Sciatic nerve (tissue), 2 donors: ENCODE results near the gene STX10. TPM values are rescaled to one million over a fixed set of nuclear protein-coding genes. Genes with fewer than 3 reads are reported as not detected.

Experiments
- ATAC-seq: fragments of 200-7000 bp; cut with Tn5 transposase; one replicate; pipeline ENCODE4 v1.9.1; 2020; ENCODE audit warnings: mild to moderate bottlenecking, moderate library complexity
- DNase-seq: peaks from one replicate; pipeline ENCODE4 v3.0.0-alpha.2; 2020; ENCODE audit warnings: low spot score
- intact Hi-C: fragments of 100-400 bp; cut with DNase I; formaldehyde crosslinking; loops from one replicate; pipeline ENCODE4 v1.14.2; 2022
- total RNA-seq: library from RNA; stranded (reverse); fragmentation: NEBNext Ultra II Directional; extraction: Animal tissue kit (Norgen Biotek cat#: 25700); gene quantifications from one replicate; pipeline ENCODE4 v1.2.1, GENCODE V29; 2021
- donor health status: DM: no; HTN: no; CAD: no.
- donor health status: DM: no; HTN: no; CAD: no.

Gene STX10
- total RNA-seq, 1 donor from 2014 or later = 48.3 TPM

DNA sequence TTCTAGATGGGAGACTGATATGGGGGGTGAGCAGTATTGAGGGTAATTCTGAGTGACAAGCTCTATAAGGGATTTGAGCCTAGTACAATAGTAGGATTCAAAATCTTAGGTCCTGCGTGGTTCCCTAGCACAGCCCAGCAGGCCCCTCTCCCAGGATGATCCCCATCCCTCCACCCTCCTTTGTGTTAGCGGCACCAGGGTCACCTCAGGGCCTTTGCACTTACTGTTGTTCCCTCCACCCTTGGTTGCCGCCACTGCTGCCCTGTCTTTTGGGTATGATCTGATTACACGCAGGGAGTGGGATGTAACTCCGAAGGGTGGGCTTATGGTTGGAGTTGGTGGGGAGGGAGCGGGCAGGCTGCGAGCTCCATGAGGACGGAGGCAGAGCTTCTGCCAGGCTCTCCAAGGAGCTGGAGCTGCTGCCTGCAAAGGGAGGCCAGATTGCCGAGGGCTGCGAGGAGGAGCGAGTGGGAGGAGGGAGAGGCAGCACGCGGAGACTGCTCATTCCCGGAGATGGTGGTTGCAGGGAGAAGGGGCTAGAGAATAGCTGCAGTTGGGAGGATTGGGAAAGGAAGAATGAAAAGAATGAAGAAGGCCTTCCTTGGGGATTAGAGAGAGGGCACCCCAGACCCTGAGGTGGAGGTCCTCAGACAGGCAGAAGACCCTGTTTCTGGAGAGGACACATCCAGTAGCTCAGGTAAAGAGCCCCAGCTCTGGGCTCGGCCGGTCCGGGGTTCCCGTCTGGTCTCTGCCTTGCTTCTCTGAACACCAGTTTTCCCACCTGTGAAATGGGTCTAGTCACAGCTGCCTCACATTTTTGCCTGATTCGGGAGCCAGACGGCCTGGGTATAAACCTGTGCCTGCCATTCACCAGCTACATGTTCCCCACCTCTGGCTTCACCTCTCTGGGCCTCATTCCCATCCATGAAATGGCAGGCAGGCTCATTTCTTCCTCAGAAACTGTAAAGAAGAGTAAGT, 26.9 kb downstream of the STX10 start:
- no peak for DNase-seq
- no peak for ATAC-seq
- intact Hi-C loops = no loop called here

DNA sequence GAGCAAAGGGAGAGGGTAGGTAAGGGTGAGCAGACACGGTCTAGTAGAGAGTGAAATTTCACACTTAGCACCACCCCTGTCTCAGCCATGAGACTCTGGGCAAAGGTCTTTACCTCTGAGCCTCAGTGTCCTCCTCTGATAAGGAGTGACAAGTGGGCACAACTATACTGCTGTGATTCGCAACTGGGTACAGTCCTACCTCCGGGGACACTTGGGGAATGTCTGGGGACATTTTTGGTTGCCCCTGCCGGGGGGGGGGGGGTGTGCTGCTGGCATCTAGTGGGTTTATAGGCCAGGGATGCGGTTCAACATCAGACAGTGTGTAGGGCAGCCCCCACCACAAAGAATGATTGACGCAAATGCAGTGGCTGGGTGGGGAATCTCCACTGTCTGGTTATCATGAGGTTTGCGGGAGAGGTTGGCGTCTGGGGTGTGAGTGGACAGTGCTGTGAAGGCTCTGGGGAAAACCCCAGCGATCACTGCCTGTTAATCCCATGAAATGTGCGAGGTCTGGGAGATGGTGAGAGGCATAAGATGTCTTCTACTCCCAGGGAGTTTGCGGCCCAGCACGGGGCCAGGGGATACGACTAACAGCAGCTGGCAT, 27.8 kb downstream of the STX10 start:
- DNase-seq (no peak), ATAC-seq (no peak)
- intact Hi-C loops = no loop called here

DNA sequence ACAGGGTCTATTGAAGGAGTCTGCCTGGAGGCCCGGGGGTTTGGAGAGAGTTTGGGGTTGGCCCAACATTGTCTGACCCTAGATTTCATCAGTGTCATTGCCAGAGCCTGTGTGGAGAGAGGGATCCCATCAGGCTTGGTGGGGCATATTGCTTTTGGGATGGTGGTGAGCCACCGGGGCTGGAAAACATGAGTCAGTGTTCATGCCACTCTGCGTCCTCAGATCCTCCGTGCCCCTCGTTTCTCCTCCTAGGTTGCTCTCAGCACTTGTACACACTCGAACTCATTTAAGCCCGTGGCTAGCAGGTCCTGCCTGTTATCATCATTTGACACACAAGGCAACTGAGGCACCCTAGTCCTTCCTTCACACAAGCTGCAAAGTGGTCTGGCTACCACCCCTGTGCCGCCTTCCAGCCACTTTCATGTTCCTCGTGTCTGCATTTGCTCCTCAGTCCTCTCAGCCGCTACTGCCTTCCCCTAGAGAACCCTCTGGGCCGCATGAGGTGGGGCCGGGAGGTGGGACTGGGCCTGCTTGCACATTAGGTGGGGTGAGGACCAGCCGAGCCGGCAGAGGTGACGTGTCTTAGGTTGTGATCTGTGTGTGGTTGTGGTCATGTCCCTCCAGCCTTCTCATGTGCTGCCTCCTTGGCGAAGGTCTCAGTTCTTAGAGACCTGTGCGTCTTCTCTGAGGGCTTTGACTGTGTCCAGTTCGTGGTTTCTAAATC, 28.5 kb downstream of the STX10 start:
- intact Hi-C loops = no loop called here
- ATAC-seq = no peak
- no peak for DNase-seq

DNA sequence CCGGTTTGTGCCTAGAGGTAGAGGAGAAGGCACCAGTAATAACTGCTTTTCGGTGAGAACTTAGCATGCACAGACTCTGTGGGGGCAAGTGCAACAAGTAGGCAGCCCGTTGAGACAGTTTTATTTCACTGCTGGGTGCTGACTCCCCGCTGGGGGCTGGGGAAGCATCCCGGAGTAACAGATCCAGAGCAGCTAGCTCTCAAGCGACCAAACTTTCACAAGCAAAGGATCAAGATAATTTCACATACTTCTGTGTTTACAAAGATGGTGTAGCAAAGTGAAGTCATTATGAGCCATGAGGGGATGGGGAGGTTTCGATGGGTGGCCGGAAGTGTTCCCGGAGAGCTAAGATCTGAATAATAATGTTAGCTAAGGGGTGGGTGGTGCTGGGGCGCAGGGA, 29.4 kb downstream of the STX10 start:
- DNase-seq = no peak
- ATAC-seq = no peak
- intact Hi-C loops = no loop called here

DNA sequence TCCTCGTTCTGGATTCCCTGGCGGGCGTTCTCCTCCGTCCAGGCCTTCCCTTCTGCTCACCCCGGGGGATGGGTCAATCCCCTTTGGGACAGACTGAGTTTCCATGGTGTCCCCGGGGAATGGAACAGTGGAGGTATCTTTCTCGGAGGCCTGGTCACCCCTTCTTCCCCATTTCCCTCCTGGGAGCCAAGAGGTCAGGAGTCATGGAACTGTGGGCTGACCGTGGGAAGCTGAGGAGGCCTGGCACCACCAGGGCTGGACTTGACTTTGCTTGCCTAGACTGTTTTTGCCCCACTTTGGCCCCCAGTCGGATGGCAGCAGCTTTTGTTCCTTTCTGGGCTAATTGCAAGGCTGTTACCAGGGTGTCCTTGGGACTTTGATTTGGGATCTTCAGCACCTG, 30.1 kb downstream of the STX10 start:
- ATAC-seq (no peak), DNase-seq (no peak)
- intact Hi-C loops = no loop called here

DNA sequence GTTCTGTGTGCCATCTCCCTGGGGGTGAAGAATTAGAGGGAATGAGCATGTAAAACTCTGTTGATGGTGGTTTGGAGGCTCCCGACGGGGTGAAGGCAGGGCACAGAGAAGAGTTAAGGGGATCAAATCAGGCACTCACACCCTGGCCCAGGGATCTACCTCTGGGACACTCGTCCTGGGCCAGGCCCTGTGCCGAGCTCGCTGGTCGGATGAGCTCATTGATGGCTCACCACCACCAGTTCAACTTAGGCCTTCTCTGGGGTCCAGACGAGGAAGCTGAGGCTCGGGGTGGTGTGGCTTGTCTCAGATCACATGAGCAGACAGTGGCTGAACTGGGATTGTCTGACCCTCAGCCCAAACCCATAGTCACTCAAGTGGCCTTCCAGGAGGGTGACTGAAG, 30.5 kb downstream of the STX10 start:
- intact Hi-C loops = no loop called here
- ATAC-seq = no peak
- DNase-seq = no peak

DNA sequence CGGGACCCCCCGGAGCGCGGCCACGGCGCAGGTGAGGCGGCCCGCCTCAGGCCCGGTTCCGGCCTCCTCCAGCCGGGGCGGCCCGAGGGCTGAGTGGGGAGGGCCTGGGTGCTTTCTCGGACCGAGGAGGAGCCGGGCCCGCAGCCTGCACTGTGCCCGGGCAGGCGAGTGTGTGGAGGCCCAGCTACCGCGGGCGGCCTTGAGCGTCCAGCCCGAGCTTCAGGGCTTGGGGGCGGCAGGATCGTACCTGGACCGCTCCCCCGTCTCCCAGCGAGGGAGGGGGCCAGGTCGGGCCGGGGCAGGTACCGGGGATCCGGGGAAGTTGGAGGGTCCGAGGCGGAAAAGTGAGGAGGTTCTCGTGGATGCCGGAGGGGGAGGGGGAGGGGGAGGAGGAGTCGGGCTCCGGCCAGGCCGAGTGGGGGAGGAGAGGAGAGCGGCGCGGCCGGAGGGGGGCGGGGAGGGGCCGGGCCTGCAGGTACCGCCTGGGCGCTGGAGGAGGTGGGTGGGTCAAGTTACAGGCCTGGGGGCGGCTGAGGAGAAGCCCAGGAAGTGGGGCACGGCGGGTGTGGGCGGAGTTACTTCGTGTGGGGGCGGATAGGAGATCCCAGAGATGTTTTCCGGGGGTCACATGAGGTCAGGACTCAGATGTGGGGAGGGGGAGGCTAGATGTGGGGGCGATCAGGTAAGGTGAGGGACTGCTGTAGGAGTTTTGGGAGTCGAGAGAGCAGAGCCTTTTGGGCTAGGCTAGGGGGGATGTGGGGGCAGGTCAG, 31.6 kb downstream of the STX10 start:
- intact Hi-C loops = no loop called here
- DNase-seq = peak; percentile 77
- no peak for ATAC-seq

DNA sequence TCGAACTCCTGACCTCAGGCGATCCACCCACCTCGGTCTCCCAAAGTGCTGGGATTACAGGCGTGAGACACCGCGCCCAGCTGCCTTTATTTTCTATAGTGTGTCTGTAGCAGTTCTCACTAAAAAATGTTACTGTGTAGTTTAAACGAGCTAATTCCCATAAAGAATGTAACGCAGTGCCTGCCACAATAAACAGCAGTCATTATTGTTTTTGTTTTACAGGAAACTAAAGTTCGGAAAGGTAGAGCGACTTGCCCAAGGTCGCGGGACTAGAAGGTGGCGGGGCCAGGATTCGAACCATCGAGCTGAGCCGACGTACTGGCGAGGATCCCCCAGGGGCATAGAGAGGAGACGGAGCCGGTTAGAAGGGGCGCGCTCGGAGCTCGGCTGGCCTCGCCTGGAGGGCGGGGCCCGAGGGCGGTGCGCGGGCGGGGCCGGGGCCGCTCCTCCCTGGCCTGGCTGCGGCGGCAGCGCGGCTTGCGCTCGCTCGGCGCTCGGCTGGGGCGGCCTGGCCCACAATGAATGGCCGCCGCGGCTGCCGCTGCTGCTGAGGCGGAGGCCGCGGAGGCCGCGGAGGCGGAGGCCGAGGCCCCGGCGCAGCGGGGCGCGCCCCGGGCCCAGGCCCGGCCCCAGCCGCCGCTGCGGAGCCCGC, 32.3 kb downstream of the STX10 start, which contains the start of gene NACC1:
NACC1 (plus strand) TSS at position 493 of the 652 bp plus-strand sequence. CDS start 16,944 bp downstream, outside the sequence.
- ATAC-seq (peak; percentile 95), DNase-seq (peak; percentile 91)
- intact Hi-C loops = loop anchor here (2.0 kb wide), 1 partner anchor 31 kb away; no protein-coding TSS in a partner anchor

DNA sequence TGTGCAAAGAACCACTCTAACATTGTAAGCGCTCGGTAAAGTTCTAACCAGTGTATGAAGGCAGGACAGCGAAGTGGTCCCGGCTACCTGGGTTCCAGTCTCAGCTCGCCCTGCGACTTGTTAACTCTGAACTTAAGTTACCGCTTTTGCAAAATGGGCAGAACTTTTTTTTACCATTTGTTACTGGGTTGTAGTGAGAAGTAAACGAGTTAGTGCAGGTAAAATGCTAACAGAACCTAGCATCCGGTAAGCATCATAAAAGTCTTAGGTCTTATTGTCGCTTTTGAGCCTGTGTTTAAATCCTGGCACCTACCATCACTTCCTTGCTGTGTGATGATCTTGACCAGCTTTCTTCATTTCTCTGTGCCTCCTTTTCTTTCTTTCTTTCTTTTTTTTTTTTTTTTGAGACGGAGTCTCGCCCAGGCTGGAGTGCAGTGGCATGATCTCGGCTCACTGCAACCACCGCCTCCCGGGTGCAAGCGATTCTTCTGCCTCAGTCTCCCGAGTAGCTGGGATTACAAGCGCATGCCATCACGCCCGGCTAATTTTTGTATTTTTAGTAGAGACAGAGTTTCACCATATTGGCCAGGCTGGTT, 32.9 kb downstream of the STX10 start:
- ATAC-seq (peak; percentile 20), DNase-seq (no peak)
- intact Hi-C loops = loop anchor here (2.0 kb wide), 1 partner anchor 32 kb away; no protein-coding TSS in a partner anchor

DNA sequence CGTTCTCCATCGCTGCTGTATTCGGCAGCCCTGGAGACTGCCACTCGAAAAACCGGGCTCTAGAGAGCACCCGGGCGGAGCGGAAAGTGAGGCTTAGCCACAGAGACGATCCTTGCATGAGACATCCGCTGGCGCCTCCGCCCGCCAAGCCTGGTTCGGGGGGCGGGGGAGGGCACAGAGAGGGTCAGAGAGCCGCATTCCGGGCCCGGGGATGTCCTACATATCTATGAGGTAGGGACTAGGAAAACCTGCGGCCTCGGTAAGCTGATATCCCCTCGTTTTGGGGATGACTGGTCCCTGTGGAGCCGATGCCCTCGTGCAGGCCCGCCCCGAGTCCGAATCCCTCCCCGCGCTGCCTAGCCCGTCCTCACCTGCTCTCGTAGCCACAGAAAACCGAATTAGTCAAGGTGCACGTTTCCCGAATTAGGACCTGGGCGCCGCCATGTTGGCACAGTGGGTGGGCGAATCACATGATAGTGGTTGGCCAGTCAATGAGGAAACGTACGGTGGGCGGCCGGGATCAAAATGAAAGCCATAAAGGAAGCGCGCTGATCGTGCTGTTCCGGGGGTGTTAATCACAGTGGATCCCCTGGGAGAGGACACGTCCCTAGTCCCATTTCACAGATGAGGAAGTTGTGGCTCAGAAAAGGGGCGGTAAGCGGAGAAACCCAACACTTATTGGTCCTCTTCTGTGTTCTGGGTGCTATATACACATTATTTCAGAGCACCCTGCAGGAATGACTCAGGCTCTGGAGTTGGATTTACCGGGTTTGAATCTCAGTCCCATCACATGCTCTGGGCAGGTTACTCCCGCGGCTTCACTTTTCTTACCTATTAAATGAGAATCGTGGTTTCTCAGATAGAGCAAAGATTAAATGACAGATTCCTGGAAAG, 33.6 kb downstream of the STX10 start, which contains the start of gene TRMT1:
TRMT1 (minus strand) TSS at position 459 of the 894 bp plus-strand sequence; CDS start at position 118, 341 bp downstream.
- DNase-seq (peak; percentile 96), ATAC-seq (peak; percentile 92)
- intact Hi-C loops = loop anchor here (2.0 kb wide), 1 partner anchor 32 kb away; no protein-coding TSS in a partner anchor

DNA sequence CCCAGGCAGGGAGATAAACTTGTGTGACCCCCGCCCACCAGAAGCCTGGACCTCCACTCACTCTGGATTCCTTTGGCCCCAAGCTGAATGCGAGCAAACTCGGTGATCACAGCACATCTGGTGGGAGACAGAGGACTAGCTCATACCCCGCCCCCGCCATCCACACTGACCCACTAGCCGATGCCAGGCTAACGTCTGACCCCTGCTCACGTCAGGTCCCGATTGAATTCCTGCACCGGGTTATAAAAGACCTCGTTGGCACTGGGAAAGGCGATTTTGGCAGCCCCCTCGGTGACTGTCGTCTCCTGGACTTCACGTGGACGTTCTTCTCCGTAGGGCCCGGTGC, 34.3 kb downstream of the STX10 start:
- DNase-seq (no peak), ATAC-seq (no peak)
- intact Hi-C loops = loop anchor here (2.0 kb wide), 1 partner anchor 33 kb away; no protein-coding TSS in a partner anchor

DNA sequence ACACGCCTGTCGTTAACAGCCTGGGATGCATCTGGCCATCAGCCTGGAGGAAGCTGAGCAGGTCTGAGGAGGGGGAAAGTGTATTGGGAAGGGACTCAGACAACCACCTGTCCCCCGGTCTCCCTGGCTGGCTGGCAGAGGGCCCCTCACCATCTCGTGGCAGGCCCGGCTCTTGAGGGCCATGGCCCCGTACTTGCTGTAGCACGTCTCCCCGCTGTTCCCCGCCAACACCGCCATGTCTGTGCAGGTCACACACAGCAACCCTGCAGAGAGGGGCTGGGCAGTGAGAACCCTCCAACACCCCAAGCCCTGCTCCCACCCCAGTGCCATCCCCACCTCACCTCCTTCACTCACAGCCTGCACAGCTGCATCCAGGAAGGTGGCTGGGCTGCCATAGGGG, 37.6 kb downstream of the STX10 start:
- DNase-seq (no peak), ATAC-seq (no peak)
- intact Hi-C loops = no loop called here

DNA sequence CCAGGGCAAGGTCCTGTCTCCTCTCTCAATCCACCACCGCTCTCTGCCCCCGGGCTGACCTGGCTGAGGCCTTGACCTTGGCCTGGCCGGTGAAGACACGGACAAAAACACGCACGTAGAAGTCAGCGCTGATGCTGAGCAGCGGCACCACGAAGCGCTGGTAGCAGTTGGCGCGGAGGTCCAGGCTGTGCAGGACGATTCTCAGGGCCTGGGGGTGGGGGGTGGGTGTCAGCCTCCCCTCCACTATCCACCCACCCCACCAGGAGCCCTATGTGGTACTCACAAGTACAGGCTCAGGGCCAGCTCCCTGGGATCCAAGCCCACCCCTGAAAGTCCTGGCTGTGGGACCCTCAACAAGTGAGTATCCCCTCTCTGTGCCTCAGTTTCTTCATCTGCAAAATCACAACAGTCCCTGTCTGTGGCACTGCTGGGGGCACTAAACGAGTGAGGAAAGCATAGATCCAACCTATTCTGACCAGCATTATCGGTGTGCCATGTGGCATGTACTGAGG, 40.0 kb downstream of the STX10 start:
- ATAC-seq = no peak
- intact Hi-C loops = no loop called here
- DNase-seq = no peak

DNA sequence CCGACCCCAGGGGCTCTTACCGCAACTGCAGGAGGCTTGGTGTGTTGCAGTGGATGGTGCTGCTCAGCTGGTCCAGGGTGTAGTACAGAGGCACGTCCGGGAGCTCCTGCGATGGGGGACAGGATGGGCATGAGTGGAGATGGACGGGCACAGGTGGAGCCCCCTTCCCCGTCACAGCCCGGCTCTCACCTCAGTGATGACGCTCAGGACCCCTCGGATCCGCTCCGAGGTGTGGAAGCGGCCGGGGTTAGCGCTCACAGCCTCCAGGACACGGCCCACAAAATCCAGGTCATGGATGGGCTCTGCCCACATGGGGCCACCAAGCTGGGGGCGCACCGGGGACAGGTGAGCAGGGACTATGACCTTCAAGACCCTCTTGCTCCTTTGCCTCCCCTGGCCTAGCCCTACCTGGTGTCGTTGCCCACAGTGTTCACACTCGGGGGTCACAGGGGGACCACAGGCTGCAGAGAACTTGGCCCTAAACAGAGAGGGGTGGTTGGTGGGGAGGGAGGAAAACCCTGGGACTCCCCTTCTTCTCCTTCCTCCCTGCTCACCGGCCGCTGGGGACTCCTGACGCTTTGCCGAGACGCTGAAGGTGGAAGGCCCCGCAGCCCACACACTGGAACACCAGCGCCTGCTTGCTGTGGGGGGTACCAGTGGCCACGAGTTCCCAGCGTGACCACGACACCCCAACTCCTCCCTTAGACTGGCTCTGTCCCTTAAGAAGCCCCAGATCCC, 40.6 kb downstream of the STX10 start:
- no peak for ATAC-seq
- no peak for DNase-seq
- intact Hi-C loops = no loop called here

DNA sequence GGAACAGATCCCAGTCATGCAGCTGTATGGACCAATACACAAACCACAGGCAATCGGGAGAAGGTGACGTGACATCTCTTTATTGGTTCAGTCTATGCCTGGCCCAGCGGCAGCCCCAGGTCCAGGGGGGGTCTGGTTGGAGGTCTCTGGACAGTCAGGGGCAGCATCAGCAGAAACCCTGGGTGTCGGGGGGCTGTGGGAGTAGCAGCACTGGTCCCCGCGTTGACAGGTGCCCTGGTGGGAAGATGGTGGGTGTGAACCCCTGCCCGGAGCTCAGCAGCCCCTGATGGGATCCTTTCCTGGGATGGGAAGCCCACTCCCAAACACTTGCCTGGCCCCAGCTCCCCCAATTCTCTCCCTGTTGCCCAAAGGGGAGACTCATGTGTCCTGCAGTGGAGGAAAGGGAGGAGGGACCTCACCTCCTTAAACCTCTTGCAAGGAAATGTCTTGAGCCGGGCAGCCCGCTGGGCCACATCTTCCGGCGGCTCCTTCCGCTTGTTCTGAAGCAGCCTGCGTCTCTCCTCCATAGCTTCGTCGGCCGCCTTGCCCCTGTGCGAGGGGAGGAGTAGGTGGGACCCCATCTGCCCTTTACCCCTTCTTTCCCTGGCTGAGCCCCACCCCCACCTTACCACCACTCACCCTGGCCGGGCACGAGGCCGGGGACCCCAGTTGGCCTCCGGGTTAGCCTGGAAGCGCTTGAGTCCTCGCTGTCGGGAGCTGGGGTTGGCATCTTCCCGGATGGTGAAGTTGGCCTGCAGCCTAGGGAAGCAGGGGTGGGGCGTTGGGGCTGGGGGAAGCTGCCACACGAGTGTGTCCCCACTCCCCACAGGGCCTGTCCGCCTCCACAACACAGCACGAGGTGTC, 45.1 kb downstream of the STX10 start:
- intact Hi-C loops = no loop called here
- ATAC-seq = no peak
- no peak for DNase-seq
